Measurements from ENCODE around the gene KCNC3.

Gene KCNC3

GRCh38 chr19:50327013-50327412, 2.2 kb downstream of the KCNC3 start:
- DNase-seq, result no peak

- DNase-seq, result no peak
Observed at GRCh38 chr19:50326101-50326664, 3.0 kb downstream of the KCNC3 start.

GRCh38 chr19:50325310-50326100, 3.7 kb downstream of the KCNC3 start:
- DNase-seq, result peak; percentile 46

- DNase-seq, result no peak
Observed at GRCh38 chr19:50324331-50324730, 4.8 kb downstream of the KCNC3 start.

GRCh38 chr19:50323782-50324133, 5.4 kb downstream of the KCNC3 start:
- no peak for DNase-seq

GRCh38 chr19:50322931-50323781, 6.0 kb downstream of the KCNC3 start:
- no peak for DNase-seq

- no peak for DNase-seq
Observed at GRCh38 chr19:50322234-50322633, 6.9 kb downstream of the KCNC3 start.

- no peak for DNase-seq
Observed at GRCh38 chr19:50321831-50322230, 7.3 kb downstream of the KCNC3 start.

GRCh38 chr19:50320596-50320995, 8.6 kb downstream of the KCNC3 start:
- no peak for DNase-seq

- DNase-seq, result no peak
Observed at GRCh38 chr19:50320051-50320450, 9.1 kb downstream of the KCNC3 start.

GRCh38 chr19:50319156-50319555, 10.0 kb downstream of the KCNC3 start:
- DNase-seq, result no peak

- no peak for DNase-seq
Observed at GRCh38 chr19:50318438-50318837, 10.7 kb downstream of the KCNC3 start.

- no peak for DNase-seq
Observed at GRCh38 chr19:50317115-50317514, 12.1 kb downstream of the KCNC3 start.

- no peak for DNase-seq
Observed at GRCh38 chr19:50315773-50316448, 13.3 kb downstream of the KCNC3 start.

- no peak for DNase-seq
Observed at GRCh38 chr19:50314724-50315708, 14.2 kb downstream of the KCNC3 start.

GRCh38 chr19:50313812-50314536, 15.2 kb downstream of the KCNC3 start:
- DNase-seq, result no peak

- no peak for DNase-seq
Observed at GRCh38 chr19:50312967-50313811, 16.0 kb downstream of the KCNC3 start.

GRCh38 chr19:50311723-50312635, 17.2 kb downstream of the KCNC3 start:
- no peak for DNase-seq

Data from activated gamma-delta T cell (primary cell).